Caco-2 (cell line): Measurements from ENCODE around the gene TMCC1. TPM values are rescaled to one million over a fixed set of nuclear protein-coding genes. Genes with fewer than 3 reads are reported as not detected.

Experiments
- BruUV-seq: library from RNA; stranded (reverse); fragments of 400-500 nt; replicated peaks from 2 replicates; lab custom pipeline; 2021; lab: Mats Ljungman, UMichigan
- CTCF ChIA-PET: fragments of 300-600 bp; sonication (Branson Sonifier 250); formaldehyde crosslinking; loops from one replicate; lab custom pipeline; 2022; ENCODE audit warnings: antibody characterized with exemption; lab: Charles Lee
- POLR2A ChIA-PET: fragments of 300-600 bp; sonication (Branson Sonifier 250); formaldehyde crosslinking; loops from one replicate; lab custom pipeline; 2022; ENCODE audit warnings: antibody characterized with exemption; lab: Charles Lee
- DNase-seq, 2 experiments: peaks; one replicate each; pipeline versions ENCODE4 v3.0.0 to v3.0.0-alpha.2; 2020 to 2022
- H3K27me3 ChIP-seq: replicated peaks from 2 replicates; pipeline ENCODE4 v1.6.0; 2011; ENCODE audit warnings: low read length; ENCODE audit not compliant: control insufficient read depth, insufficient read depth
- H3K36me3 ChIP-seq: 2 replicates; pipeline ENCODE4 v1.5.1; 2011; ENCODE audit warnings: low read length; ENCODE audit not compliant: control insufficient read depth, insufficient read depth
- H3K4me1 ChIP-seq: fragments of 250-450 bp; sonication (Bioruptor Pico); 2 replicates; pipeline ENCODE4 v1.5.1; 2020; ENCODE audit warnings: mild to moderate bottlenecking
- H3K4me3 ChIP-seq: 2 replicates; pipeline ENCODE4 v1.5.1; 2011; ENCODE audit warnings: low read depth, mild to moderate bottlenecking, control low read depth, low read length
- H3K9me3 ChIP-seq: fragments of 250-450 bp; sonication (Bioruptor Pico); 2 replicates; pipeline ENCODE4 v1.5.1; 2020; ENCODE audit warnings: mild to moderate bottlenecking, moderate library complexity
- H3K27ac Mint-ChIP-seq: one replicate; pipeline ENCODE4 v1.8.0; 2022; ENCODE audit warnings: mixed read lengths; ENCODE audit not compliant: unreplicated experiment
- H3K27me3 Mint-ChIP-seq: one replicate; pipeline ENCODE4 v1.8.0; 2022; ENCODE audit warnings: mixed read lengths; ENCODE audit not compliant: insufficient read depth, unreplicated experiment
- H3K36me3 Mint-ChIP-seq: one replicate; pipeline ENCODE4 v1.8.0; 2022; ENCODE audit warnings: mild to moderate bottlenecking, mixed read lengths; ENCODE audit not compliant: insufficient read depth, unreplicated experiment
- H3K4me1 Mint-ChIP-seq: one replicate; pipeline ENCODE4 v1.8.0; 2022; ENCODE audit warnings: low read depth, mixed read lengths; ENCODE audit not compliant: unreplicated experiment
- H3K4me3 Mint-ChIP-seq: one replicate; pipeline ENCODE4 v1.8.0; 2022; ENCODE audit warnings: mild to moderate bottlenecking, moderate library complexity, mixed read lengths; ENCODE audit not compliant: unreplicated experiment
- H3K9me3 Mint-ChIP-seq: one replicate; pipeline ENCODE4 v1.8.0; 2022; ENCODE audit warnings: mixed read lengths; ENCODE audit not compliant: unreplicated experiment
- CTCF ChIP-seq, 2 experiments: fragments of 200-600 bp in 1 of 2; IDR thresholded peaks; 1 replicate in 1 of 2; 2 replicates in 1 of 2; pipeline versions ENCODE4 v1.5.1 to v1.8.0; 2011 to 2022; ENCODE audit warnings: antibody characterized with exemption in 1 of 2, control low read depth in 1 of 2, inconsistent platforms in 1 of 2, low read depth in 1 of 2, low read length in 1 of 2, mild to moderate bottlenecking in 1 of 2, moderate library complexity in 1 of 2; ENCODE audit not compliant: insufficient read depth in 1 of 2, severe bottlenecking in 1 of 2, unreplicated experiment in 1 of 2
- intact Hi-C: fragments of 100-400 bp; cut with micrococcal nuclease; formaldehyde crosslinking; loops from one replicate; pipeline ENCODE4 v1.10.0; 2022; ENCODE audit not compliant: unreplicated experiment
- total RNA-seq: library from RNA; stranded (reverse); gene quantifications from 2 replicates; pipeline ENCODE4 v1.2.3, GENCODE V29; 2022

The TMCC1 gene
- total RNA-seq, 1 experiment from 2014 or later: 27.8 TPM

GRCh38 chr3:129739634-129740033 lies 153.9 kb downstream of the TMCC1 start:
- H3K27me3 ChIP-seq: no peaks in the 10 kb centered on the region
- Mint-ChIP-seq H3K9me3 (no peaks in the 10 kb centered on the region), H3K4me1 (peaks cover 15% of the 10 kb centered on the region), H3K27me3 (no peaks in the 10 kb centered on the region), H3K27ac (peak overlapping the region; percentile 12), H3K4me3 (no peak overlapping the region), H3K36me3 (no peaks in the 10 kb centered on the region)
- H3K36me3 ChIP-seq: no peaks in the 10 kb centered on the region
- H3K4me1 ChIP-seq: peaks cover 10% of the 10 kb centered on the region
- POLR2A ChIA-PET: no interaction called here
- CTCF ChIA-PET: no interaction called here
- TF ChIP-seq CTCF (IDR thresholded peaks at IDR 0.05; ENCODE audit: insufficient read depth in 1 of 2, low read depth in 1 of 2, low read length in 1 of 2, severe bottlenecking in 1 of 2, unreplicated experiment in 1 of 2): no peak
- no peaks in the 10 kb centered on the region for H3K9me3 ChIP-seq
- no peak for DNase-seq
- BruUV-seq: no TSS peak
- H3K4me3 ChIP-seq: no peak overlapping the region
- intact Hi-C loops: no loop called here

- peaks cover 15% of the 10 kb centered on the region for H3K4me1 Mint-ChIP-seq
- no peaks in the 10 kb centered on the region for H3K9me3 Mint-ChIP-seq
- POLR2A ChIA-PET: no interaction called here
- H3K4me1 ChIP-seq: peaks cover 10% of the 10 kb centered on the region
- no TSS peak for BruUV-seq
- no peak overlapping the region for H3K27ac Mint-ChIP-seq
- no peak overlapping the region for H3K4me3 ChIP-seq
- H3K9me3 ChIP-seq: no peaks in the 10 kb centered on the region
- TF ChIP-seq CTCF (IDR thresholded peaks at IDR 0.05; ENCODE audit: insufficient read depth in 1 of 2, low read depth in 1 of 2, low read length in 1 of 2, severe bottlenecking in 1 of 2, unreplicated experiment in 1 of 2): no peak
- no peaks in the 10 kb centered on the region for H3K27me3 Mint-ChIP-seq
- no peaks in the 10 kb centered on the region for H3K27me3 ChIP-seq
- no peak overlapping the region for H3K4me3 Mint-ChIP-seq
- H3K36me3 ChIP-seq: no peaks in the 10 kb centered on the region
- intact Hi-C loops: no loop called here
- H3K36me3 Mint-ChIP-seq: no peaks in the 10 kb centered on the region
- CTCF ChIA-PET: no interaction called here
- no peak for DNase-seq
Observed at GRCh38 chr3:129738172-129738571, 155.3 kb downstream of the TMCC1 start.

- Mint-ChIP-seq H3K27me3 (no peaks in the 10 kb centered on the region), H3K4me3 (no peak overlapping the region), H3K9me3 (no peaks in the 10 kb centered on the region), H3K4me1 (peaks cover 15% of the 10 kb centered on the region), H3K27ac (no peak overlapping the region), H3K36me3 (no peaks in the 10 kb centered on the region)
- H3K4me3 ChIP-seq: no peak overlapping the region
- no peaks in the 10 kb centered on the region for H3K27me3 ChIP-seq
- no peak for DNase-seq
- intact Hi-C loops: no loop called here
- H3K4me1 ChIP-seq: peaks cover 7% of the 10 kb centered on the region
- H3K36me3 ChIP-seq: no peaks in the 10 kb centered on the region
- no peak for TF ChIP-seq CTCF (IDR thresholded peaks at IDR 0.05; ENCODE audit: insufficient read depth in 1 of 2, low read depth in 1 of 2, low read length in 1 of 2, severe bottlenecking in 1 of 2, unreplicated experiment in 1 of 2)
- no peaks in the 10 kb centered on the region for H3K9me3 ChIP-seq
- no TSS peak for BruUV-seq
- ChIA-PET POLR2A (interaction anchor here (0.6 kb wide), 1 partner anchor 794 kb away, joined by 4 read pairs; no protein-coding TSS in a partner anchor), CTCF (no interaction called here)
Observed at GRCh38 chr3:129736070-129736469, 157.4 kb downstream of the TMCC1 start.
